BJ (cell line): ENCODE data around the gene KIRREL3. TPM values are rescaled to one million over a fixed set of nuclear protein-coding genes. Genes with fewer than 3 reads are reported as not detected.

ENCODE experiments used
- CTCF ChIA-PET: fragments of 350-600 bp; formaldehyde crosslinking; extraction: SDS; loops from one replicate; lab custom pipeline; 2021; ENCODE audit warnings: antibody characterized with exemption, inconsistent platforms; lab: Yijun Ruan, JAX
- POLR2A ChIA-PET: fragments of 300-600 bp; sonication (Branson Sonifier 250); formaldehyde crosslinking; extraction: SDS; loops from one replicate; lab custom pipeline; 2021; ENCODE audit warnings: antibody characterized with exemption; lab: Charles Lee
- DNase-seq: peaks from one replicate; pipeline ENCODE4 v3.0.0-alpha.2; 2011; ENCODE audit warnings: low read depth
- H3K27me3 ChIP-seq: 2 replicates; pipeline ENCODE4 v1.6.0; 2011; ENCODE audit warnings: low read length; ENCODE audit not compliant: control insufficient read depth, insufficient read depth
- H3K36me3 ChIP-seq: 2 replicates; pipeline ENCODE4 v1.5.1; 2011; ENCODE audit warnings: low read length; ENCODE audit not compliant: control insufficient read depth, insufficient read depth
- H3K4me3 ChIP-seq: 2 replicates; pipeline ENCODE4 v1.5.1; 2011; ENCODE audit warnings: low read depth, mild to moderate bottlenecking, control low read depth, low read length
- polyA plus RNA-seq: library from polyadenylated mRNA; depleted of rRNA; stranded (reverse); fragments of >200 nt; gene quantifications from 2 replicates; pipeline ENCODE4 v1.2.3, GENCODE V29; 2011
- TF ChIP-seq, protein P1 (sequence below): IDR thresholded peaks from 2 replicates; pipeline ENCODE4 v1.5.1; 2011; ENCODE audit warnings: low read depth, mild to moderate bottlenecking, control low read depth, inconsistent platforms, low read length, moderate library complexity; ENCODE audit not compliant: insufficient read depth

Gene KIRREL3
- polyA plus RNA-seq, 1 experiment = 19.6 TPM

GRCh38 chr11:126720539-126721235 lies 279.9 kb downstream of the KIRREL3 start:
- ChIA-PET POLR2A (no interaction called here), CTCF (interaction anchor here (0.6 to 3.2 kb wide), 6 partner anchors 10 to 270 kb away, joined by 3 to 14 read pairs (median 4); no protein-coding TSS in a partner anchor)
- H3K27me3 ChIP-seq = no peaks in the 10 kb centered on the region
- TF ChIP-seq, protein P1, sequence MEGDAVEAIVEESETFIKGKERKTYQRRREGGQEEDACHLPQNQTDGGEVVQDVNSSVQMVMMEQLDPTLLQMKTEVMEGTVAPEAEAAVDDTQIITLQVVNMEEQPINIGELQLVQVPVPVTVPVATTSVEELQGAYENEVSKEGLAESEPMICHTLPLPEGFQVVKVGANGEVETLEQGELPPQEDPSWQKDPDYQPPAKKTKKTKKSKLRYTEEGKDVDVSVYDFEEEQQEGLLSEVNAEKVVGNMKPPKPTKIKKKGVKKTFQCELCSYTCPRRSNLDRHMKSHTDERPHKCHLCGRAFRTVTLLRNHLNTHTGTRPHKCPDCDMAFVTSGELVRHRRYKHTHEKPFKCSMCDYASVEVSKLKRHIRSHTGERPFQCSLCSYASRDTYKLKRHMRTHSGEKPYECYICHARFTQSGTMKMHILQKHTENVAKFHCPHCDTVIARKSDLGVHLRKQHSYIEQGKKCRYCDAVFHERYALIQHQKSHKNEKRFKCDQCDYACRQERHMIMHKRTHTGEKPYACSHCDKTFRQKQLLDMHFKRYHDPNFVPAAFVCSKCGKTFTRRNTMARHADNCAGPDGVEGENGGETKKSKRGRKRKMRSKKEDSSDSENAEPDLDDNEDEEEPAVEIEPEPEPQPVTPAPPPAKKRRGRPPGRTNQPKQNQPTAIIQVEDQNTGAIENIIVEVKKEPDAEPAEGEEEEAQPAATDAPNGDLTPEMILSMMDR = no peak
- no peaks in the 10 kb centered on the region for H3K36me3 ChIP-seq
- H3K4me3 ChIP-seq = no peak overlapping the region
- DNase-seq = no peak

GRCh38 chr11:126719740-126720139 lies 280.8 kb downstream of the KIRREL3 start:
- no peak overlapping the region for H3K4me3 ChIP-seq
- no peak for DNase-seq
- TF ChIP-seq, protein P1 = no peak
- ChIA-PET CTCF (no interaction called here), POLR2A (no interaction called here)
- H3K27me3 ChIP-seq = no peaks in the 10 kb centered on the region
- no peaks in the 10 kb centered on the region for H3K36me3 ChIP-seq

GRCh38 chr11:126718276-126718675 lies 282.3 kb downstream of the KIRREL3 start:
- Histone ChIP-seq H3K36me3 (no peaks in the 10 kb centered on the region), H3K27me3 (no peaks in the 10 kb centered on the region), H3K4me3 (no peak overlapping the region)
- no peak for DNase-seq
- ChIA-PET CTCF (interaction anchor here (0.8 to 3.4 kb wide), 3 partner anchors 9 to 355 kb away, joined by 4 to 22 read pairs (median 16); no protein-coding TSS in a partner anchor), POLR2A (interaction anchor here (0.7 kb wide), 1 partner anchor 365 kb away, joined by 3 read pairs; no protein-coding TSS in a partner anchor)
- TF ChIP-seq, protein P1 = no peak

DNA sequence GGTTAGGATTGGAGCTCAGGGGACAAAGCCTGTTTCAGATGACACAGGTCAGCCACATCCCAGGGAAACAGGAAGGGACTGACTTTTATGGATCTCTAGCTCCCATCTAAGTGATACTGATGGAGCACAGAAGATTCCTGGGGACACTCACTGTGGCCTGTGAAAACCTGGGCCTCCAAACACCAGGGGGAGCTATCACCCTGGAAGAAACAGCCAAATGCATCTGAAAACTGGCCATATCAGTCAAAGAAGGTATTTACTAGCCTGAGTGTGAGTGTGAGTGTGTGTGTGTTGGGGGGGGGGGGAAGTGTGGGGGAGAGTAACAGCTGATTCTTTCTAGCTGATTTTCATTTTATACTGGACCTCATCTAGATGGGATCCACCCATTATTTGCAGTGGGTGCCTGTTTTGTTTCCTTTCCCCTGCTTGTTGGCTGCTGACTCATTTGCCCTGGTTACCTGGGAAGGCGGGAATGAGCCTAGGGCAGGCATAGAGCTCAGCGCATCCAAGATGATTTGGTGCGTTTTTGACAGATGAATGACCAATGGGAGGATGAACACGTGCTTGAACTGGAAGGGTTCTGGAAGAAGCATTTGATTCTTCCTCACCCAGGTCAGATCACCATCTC lies 284.0 kb downstream of the KIRREL3 start:
- Histone ChIP-seq H3K4me3 (no peak overlapping the region), H3K36me3 (no peaks in the 10 kb centered on the region), H3K27me3 (no peaks in the 10 kb centered on the region)
- POLR2A ChIA-PET = no interaction called here
- DNase-seq = no peak
- CTCF ChIA-PET = interaction anchor here (0.6 to 3.4 kb wide), 26 partner anchors 10 to 629 kb away, joined by 3 to 22 read pairs (median 4); no protein-coding TSS in a partner anchor
- TF ChIP-seq, protein P1 = peak; percentile 69

- H3K27me3 ChIP-seq = no peaks in the 10 kb centered on the region
- CTCF ChIA-PET = interaction anchor here (0.6 to 1.2 kb wide), 2 partner anchors 10 to 290 kb away, joined by 3 to 4 read pairs; no protein-coding TSS in a partner anchor
- POLR2A ChIA-PET = no interaction called here
- TF ChIP-seq, protein P1 = no peak
- no peak for DNase-seq
- H3K36me3 ChIP-seq = no peaks in the 10 kb centered on the region
- no peak overlapping the region for H3K4me3 ChIP-seq
Measured at GRCh38 chr11:126713806-126714205, 286.8 kb downstream of the KIRREL3 start.
